SU-DHL-6 (cell line): ENCODE measurements around the gene MED12L.

ENCODE experiments used
- H2AFZ ChIP-seq: fragments of 200-600 bp; sonication (generic); 2 replicates; pipeline ENCODE4 v1.6.1; 2014; ENCODE audit warnings: low read depth, mild to moderate bottlenecking, moderate library complexity, mixed read lengths, antibody characterized with exemption, low read length; ENCODE audit not compliant: severe bottlenecking
- H3F3A ChIP-seq: fragments of 200-600 bp; shearing (Covaris generic); 2 replicates; pipeline ENCODE4 v1.6.0; 2016; ENCODE audit warnings: antibody characterized with exemption, mild to moderate bottlenecking; ENCODE audit not compliant: insufficient read depth
- H3K27ac ChIP-seq: fragments of 200-600 bp; sonication (generic); 2 replicates; pipeline ENCODE4 v1.5.1; 2016; ENCODE audit warnings: low read depth, mild to moderate bottlenecking, low read length, moderate library complexity, mixed read lengths
- H3K27me3 ChIP-seq: fragments of 200-600 bp; sonication (generic), shearing (Covaris generic); 2 replicates; pipeline ENCODE4 v1.6.0; 2014; ENCODE audit warnings: mild to moderate bottlenecking, low read length
- H3K36me3 ChIP-seq: fragments of 200-600 bp; sonication (generic); 2 replicates; pipeline ENCODE4 v1.6.1; 2014; ENCODE audit warnings: mild to moderate bottlenecking, low read length, mixed read lengths
- H3K4me2 ChIP-seq: fragments of 300-600, 200-600 bp; shearing (Covaris generic), sonication (generic); 2 replicates; pipeline ENCODE4 v1.6.0; 2014; ENCODE audit warnings: low read length, low read depth, mild to moderate bottlenecking; ENCODE audit not compliant: poor library complexity, severe bottlenecking
- H3K4me3 ChIP-seq: fragments of 200-600 bp; sonication (generic); 2 replicates; pipeline ENCODE4 v1.5.1; 2014; ENCODE audit warnings: antibody characterized with exemption, low read length, mild to moderate bottlenecking, mixed read lengths; ENCODE audit not compliant: insufficient read depth, poor library complexity, severe bottlenecking
- H3K79me2 ChIP-seq: fragments of 200-600 bp; sonication (generic); 2 replicates; pipeline ENCODE4 v1.6.1; 2014; ENCODE audit warnings: mild to moderate bottlenecking, low read length, moderate library complexity; ENCODE audit not compliant: insufficient read depth
- H3K9ac ChIP-seq: fragments of 200-600 bp; sonication (generic); 2 replicates; pipeline ENCODE4 v1.7.0; 2014; ENCODE audit warnings: mild to moderate bottlenecking, low read length
- H3K9me2 ChIP-seq: fragments of 200-600 bp; sonication (generic); replicated peaks from 2 replicates; pipeline ENCODE4 v1.6.1; 2014; ENCODE audit warnings: low read length; ENCODE audit not compliant: insufficient read depth
- H3K9me3 ChIP-seq: fragments of 200-600 bp; sonication (generic); 2 replicates; pipeline ENCODE4 v1.6.1; 2014; ENCODE audit warnings: low read length, mixed read lengths; ENCODE audit not compliant: insufficient read depth
- H4K20me1 ChIP-seq: fragments of 200-600 bp; sonication (generic); 2 replicates; pipeline ENCODE4 v1.6.1; 2014; ENCODE audit warnings: low read depth, mild to moderate bottlenecking, antibody characterized with exemption, low read length, moderate library complexity, mixed read lengths
- EZH2phosphoT487 ChIP-seq: fragments of 200-600 bp; sonication (generic), shearing (Covaris generic); conservative IDR thresholded peaks from 2 replicates; pipeline ENCODE4 v1.6.1; 2018; ENCODE audit warnings: mild to moderate bottlenecking, antibody characterized with exemption, low read length, moderate library complexity, mixed read lengths
- TF ChIP-seq, protein P1 (sequence below): fragments of 200-600 bp; sonication (generic); IDR thresholded peaks from one replicate; pipeline ENCODE4 v1.5.1; 2017; ENCODE audit warnings: antibody characterized with exemption, mild to moderate bottlenecking, low read length, moderate library complexity; ENCODE audit not compliant: insufficient read depth, poor library complexity, severe bottlenecking

MED12L gene

DNA sequence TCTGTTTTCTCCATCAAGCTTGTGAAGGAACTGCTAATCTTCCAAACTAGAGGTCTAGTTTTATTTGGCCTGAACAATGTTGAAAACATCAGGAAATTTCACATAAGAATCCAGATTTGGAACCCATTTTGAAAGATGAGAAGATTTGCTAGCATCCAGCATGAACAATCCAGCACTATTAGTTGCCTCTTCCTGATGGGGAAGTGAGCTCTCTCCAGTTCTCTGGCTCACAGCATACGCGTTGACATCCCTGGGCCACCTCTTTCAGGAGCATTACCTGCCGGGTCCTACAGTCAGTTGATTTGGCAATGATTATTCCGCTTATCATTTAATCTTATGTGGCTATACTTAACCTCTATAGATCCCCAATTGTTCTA is 220.3 kb downstream of the MED12L start:
- Histone ChIP-seq H3K9ac (no peak overlapping the region), H3K79me2 (no peaks in the 10 kb centered on the region), H4K20me1 (no peaks in the 10 kb centered on the region), H3K9me2 (no peaks in the 10 kb centered on the region), H3K36me3 (no peaks in the 10 kb centered on the region), H3K27ac (no peak overlapping the region), H3F3A (no peaks in the 10 kb centered on the region), H3K27me3 (no peaks in the 10 kb centered on the region), H3K4me3 (no peak overlapping the region), H3K9me3 (no peaks in the 10 kb centered on the region), H3K4me2 (no peak overlapping the region), H2AFZ (no peak overlapping the region)
- TF ChIP-seq, protein P1, sequence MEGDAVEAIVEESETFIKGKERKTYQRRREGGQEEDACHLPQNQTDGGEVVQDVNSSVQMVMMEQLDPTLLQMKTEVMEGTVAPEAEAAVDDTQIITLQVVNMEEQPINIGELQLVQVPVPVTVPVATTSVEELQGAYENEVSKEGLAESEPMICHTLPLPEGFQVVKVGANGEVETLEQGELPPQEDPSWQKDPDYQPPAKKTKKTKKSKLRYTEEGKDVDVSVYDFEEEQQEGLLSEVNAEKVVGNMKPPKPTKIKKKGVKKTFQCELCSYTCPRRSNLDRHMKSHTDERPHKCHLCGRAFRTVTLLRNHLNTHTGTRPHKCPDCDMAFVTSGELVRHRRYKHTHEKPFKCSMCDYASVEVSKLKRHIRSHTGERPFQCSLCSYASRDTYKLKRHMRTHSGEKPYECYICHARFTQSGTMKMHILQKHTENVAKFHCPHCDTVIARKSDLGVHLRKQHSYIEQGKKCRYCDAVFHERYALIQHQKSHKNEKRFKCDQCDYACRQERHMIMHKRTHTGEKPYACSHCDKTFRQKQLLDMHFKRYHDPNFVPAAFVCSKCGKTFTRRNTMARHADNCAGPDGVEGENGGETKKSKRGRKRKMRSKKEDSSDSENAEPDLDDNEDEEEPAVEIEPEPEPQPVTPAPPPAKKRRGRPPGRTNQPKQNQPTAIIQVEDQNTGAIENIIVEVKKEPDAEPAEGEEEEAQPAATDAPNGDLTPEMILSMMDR, result no peak
- TF ChIP-seq EZH2phosphoT487, result no peak

DNA sequence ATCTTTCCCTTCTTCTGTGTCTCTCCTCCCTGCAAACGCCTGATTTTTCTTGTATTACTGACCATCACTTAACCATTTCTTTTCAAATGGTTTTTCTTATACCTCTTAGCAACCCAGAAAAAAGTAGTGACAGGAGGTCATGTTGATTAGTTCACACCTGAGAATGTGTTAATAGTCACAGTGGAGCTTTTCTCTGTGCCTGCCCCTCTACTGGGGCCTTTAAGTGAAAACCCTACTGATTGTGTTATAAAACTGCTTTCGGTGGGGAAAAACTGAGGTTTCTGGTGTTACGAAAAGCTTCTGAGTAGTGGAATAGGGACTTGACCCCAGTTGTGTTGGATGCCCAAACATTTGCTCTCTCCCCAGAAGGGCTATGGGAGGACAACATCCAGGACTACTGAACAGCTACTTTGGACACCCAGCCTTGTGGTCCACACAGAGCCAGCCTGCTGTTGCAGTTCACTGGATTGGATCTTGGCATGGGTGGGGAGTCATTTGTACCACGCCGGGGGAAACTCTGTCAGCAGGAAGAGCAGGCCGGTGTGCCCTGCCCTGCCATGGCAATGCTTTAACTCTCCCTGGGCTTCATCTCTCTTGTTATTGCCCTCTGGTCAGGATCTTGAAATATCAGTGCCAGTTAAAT is 220.8 kb downstream of the MED12L start:
- Histone ChIP-seq H3F3A (no peaks in the 10 kb centered on the region), H4K20me1 (no peaks in the 10 kb centered on the region), H2AFZ (no peak overlapping the region), H3K9me2 (no peaks in the 10 kb centered on the region), H3K36me3 (no peaks in the 10 kb centered on the region), H3K9ac (no peak overlapping the region), H3K79me2 (no peaks in the 10 kb centered on the region), H3K4me3 (no peak overlapping the region), H3K9me3 (no peaks in the 10 kb centered on the region), H3K27ac (no peak overlapping the region), H3K27me3 (no peaks in the 10 kb centered on the region), H3K4me2 (no peak overlapping the region)
- TF ChIP-seq EZH2phosphoT487, result no peak
- TF ChIP-seq, protein P1, result no peak

DNA sequence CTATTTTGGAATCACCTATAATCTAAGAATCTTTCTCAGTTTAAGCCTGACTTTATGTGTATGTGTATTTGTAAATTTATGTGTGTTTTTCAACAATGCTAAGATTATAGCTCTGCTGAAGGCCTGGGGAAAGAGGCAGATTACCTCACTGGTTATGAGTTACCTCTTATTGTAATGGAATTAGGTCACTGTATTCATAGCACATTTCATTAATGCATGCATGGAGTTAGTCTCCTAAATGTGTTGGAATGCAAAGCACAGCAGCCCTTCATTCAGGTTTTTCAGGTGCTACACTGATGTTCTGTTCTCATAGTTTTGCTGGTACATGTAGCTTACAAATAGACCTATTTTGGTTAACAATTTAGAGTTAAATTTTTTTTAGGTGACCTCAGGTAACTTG is 221.7 kb downstream of the MED12L start:
- H3K4me2 ChIP-seq, result no peak overlapping the region
- H3K9me3 ChIP-seq, result no peaks in the 10 kb centered on the region
- H3K9me2 ChIP-seq, result no peaks in the 10 kb centered on the region
- no peaks in the 10 kb centered on the region for H3K79me2 ChIP-seq
- no peak overlapping the region for H3K27ac ChIP-seq
- TF ChIP-seq, protein P1, result no peak
- TF ChIP-seq EZH2phosphoT487, result no peak
- H3K36me3 ChIP-seq, result no peaks in the 10 kb centered on the region
- H2AFZ ChIP-seq, result no peak overlapping the region
- H3K4me3 ChIP-seq, result no peak overlapping the region
- H3K9ac ChIP-seq, result no peak overlapping the region
- no peaks in the 10 kb centered on the region for H3F3A ChIP-seq
- H3K27me3 ChIP-seq, result no peaks in the 10 kb centered on the region
- no peaks in the 10 kb centered on the region for H4K20me1 ChIP-seq
